Body of pancreas (tissue), 4 donors: Measurements from ENCODE around the gene HTR3B. TPM values are rescaled to one million over a fixed set of nuclear protein-coding genes. Genes with fewer than 3 reads are reported as not detected.
"Not testable (repeated sequence)": the region's sequence is repeated elsewhere in the genome, so short reads cannot be mapped to it uniquely, and the experiment has no call there.

Source experiments
- ATAC-seq: fragments of 150-250 bp; one replicate; pipeline ENCODE4 v1.9.1; 2016
- DNase-seq, 4 donors: peaks; one replicate each; pipeline ENCODE4 v3.0.0-alpha.2; 2019
- H3K27ac ChIP-seq, 4 donors: fragments of 200-600 bp; sonication (generic); 1 replicate in 3 of 4; 2 replicates in 1 of 4; pipeline versions ENCODE4 v1.5.1 to v1.6.1; 2016 to 2019; ENCODE audit warnings: mild to moderate bottlenecking in 1 of 4, mixed read lengths in 1 of 4, moderate library complexity in 1 of 4
- H3K27me3 ChIP-seq, 2 donors: fragments of 200-600 bp; sonication (generic); one replicate each; pipeline ENCODE4 v1.6.0; 2016; ENCODE audit warnings: mild to moderate bottlenecking in 1 of 2
- H3K36me3 ChIP-seq, 2 donors: fragments of 200-600 bp; sonication (generic); replicated peaks in 1 of 2; 2 replicates each; pipeline ENCODE4 v1.5.1; 2016; ENCODE audit warnings: low read depth in 2 of 2; ENCODE audit not compliant: insufficient read depth in 1 of 2
- H3K4me1 ChIP-seq: fragments of 200-600 bp; sonication (generic); one replicate; pipeline ENCODE4 v1.6.0; 2016
- H3K4me3 ChIP-seq, 2 donors: fragments of 200-600 bp; sonication (generic); 1 replicate in 1 of 2; 2 replicates in 1 of 2; pipeline ENCODE4 v1.5.1; 2016 to 2019
- H3K9me3 ChIP-seq, 3 donors: fragments of 200-600 bp; sonication (generic); 1 replicate in 2 of 3; 2 replicates in 1 of 3; pipeline ENCODE4 v1.5.1; 2016
- POLR2A ChIP-seq, 3 donors: fragments of 450-650 bp; IDR thresholded peaks; one replicate each; pipeline ENCODE4 v1.6.1; 2016; ENCODE audit warnings: antibody characterized with exemption in 3 of 3, mild to moderate bottlenecking in 2 of 3
- WGBS, 2 donors: methylation state at CpG; one replicate each; pipeline ENCODE4 v1.1.5; 2017; 5-methylcytosine and 5-hydroxymethylcytosine counted together
- intact Hi-C: fragments of 100-400 bp; cut with DNase I; formaldehyde crosslinking; loops from one replicate; pipeline ENCODE4 v1.15.1; 2023
- total RNA-seq, 2 donors: library from RNA; depleted of rRNA; stranded (reverse); fragments of >200 nt; gene quantifications; one replicate each; pipeline ENCODE4 v1.1.0, GENCODE V29; 2016
- TF ChIP-seq, protein P1 (sequence below), 7 experiments: fragments of 450-650 bp in 4 of 7; fragments of 200-600 bp in 3 of 7; sonication (generic) in 3 of 7; IDR thresholded peaks; one replicate each; pipeline ENCODE4 v1.5.1; 2016 to 2019; ENCODE audit warnings: antibody characterized with exemption in 7 of 7

HTR3B gene
- total RNA-seq, 2 donors from 2014 or later, result not detected

DNA sequence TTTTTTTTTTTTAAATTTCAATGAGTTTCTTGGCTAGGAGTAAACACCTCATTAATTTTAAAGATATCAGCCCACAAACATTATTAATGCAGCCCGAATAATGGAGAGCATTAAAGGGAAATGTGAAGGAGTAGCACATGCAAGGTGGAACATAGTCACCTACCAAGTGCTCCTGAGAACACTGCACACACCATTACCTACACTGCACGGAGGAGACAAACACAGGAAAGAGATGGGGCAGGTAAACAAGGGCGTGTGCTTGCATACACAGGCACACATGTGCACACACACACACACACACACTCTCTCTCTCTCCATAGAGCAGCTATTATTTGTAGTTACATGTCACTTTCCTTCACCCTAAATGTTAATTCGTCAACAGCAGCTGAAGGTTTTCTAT, 30.2 kb downstream of the HTR3B start:
- H3K36me3 ChIP-seq, result no peaks in the 10 kb centered on the region
- 49 to 61% methylated on average over 4 of the region's 4 CpGs for WGBS, 2 donors
- no peak overlapping the region for H3K27ac ChIP-seq
- no peak for DNase-seq
- TF ChIP-seq POLR2A (IDR thresholded peaks at IDR 0.05), result no peak
- TF ChIP-seq, protein P1, sequence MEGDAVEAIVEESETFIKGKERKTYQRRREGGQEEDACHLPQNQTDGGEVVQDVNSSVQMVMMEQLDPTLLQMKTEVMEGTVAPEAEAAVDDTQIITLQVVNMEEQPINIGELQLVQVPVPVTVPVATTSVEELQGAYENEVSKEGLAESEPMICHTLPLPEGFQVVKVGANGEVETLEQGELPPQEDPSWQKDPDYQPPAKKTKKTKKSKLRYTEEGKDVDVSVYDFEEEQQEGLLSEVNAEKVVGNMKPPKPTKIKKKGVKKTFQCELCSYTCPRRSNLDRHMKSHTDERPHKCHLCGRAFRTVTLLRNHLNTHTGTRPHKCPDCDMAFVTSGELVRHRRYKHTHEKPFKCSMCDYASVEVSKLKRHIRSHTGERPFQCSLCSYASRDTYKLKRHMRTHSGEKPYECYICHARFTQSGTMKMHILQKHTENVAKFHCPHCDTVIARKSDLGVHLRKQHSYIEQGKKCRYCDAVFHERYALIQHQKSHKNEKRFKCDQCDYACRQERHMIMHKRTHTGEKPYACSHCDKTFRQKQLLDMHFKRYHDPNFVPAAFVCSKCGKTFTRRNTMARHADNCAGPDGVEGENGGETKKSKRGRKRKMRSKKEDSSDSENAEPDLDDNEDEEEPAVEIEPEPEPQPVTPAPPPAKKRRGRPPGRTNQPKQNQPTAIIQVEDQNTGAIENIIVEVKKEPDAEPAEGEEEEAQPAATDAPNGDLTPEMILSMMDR (IDR thresholded peaks at IDR 0.05), result no peak
- no peak overlapping the region for H3K4me3 ChIP-seq
- H3K4me1 ChIP-seq, result no peaks in the 10 kb centered on the region
- H3K9me3 ChIP-seq, result no peaks in the 10 kb centered on the region
- H3K27me3 ChIP-seq, result no peaks in the 10 kb centered on the region
- ATAC-seq, result no peak
- intact Hi-C loops, result no loop called here

DNA sequence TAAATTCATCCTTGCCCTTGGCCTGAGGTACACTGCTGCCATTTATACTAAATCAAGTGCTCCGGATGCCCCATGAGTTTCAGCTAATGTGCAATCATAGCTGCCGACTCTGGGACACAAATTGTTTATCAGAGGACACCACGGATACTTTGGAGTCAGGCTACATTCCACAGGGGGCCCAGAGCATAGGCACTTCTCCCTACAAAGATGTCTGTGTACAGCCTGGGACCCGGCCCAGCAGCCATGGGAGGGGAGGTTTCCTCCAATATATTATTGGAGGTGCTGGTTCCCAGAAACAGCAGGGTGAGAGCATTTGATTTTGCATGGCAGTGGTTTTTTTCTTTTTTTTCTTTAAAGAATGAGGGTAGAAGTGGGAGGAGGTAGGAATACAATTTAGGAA, 31.3 kb downstream of the HTR3B start:
- H3K4me3 ChIP-seq, result no peak overlapping the region
- no peaks in the 10 kb centered on the region for H3K27me3 ChIP-seq
- no peak for TF ChIP-seq POLR2A (IDR thresholded peaks at IDR 0.05)
- TF ChIP-seq, protein P1 (IDR thresholded peaks at IDR 0.05), result no peak
- H3K4me1 ChIP-seq, result no peaks in the 10 kb centered on the region
- intact Hi-C loops, result no loop called here
- ATAC-seq, result no peak
- no peak for DNase-seq
- no peaks in the 10 kb centered on the region for H3K36me3 ChIP-seq
- no peak overlapping the region for H3K27ac ChIP-seq
- 49 to 52% methylated on average over 4 of the region's 4 CpGs for WGBS, 2 donors
- no peaks in the 10 kb centered on the region for H3K9me3 ChIP-seq

DNA sequence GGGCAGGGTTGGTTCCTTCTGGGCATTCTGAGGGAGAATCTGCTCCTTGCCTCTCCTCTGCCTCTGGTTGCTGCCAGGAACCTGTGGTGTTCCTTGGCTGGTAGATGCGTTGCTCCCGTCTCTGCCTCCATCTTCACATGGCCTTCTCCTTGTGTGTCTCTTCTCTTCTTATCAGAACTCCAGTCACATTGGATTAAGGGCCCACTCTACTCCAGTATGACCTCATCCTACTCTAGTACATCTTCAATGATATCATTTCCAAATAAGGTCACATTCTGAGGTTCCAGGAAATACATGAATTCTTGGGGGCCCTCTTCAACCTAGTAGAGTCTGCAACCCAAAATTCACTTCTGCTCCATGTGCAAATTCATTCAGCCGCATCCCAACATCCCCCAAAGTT, 33.3 kb downstream of the HTR3B start:
- Histone ChIP-seq H3K4me3 (no peak overlapping the region), H3K4me1 (no peaks in the 10 kb centered on the region), H3K27ac (no peak overlapping the region), H3K9me3 (no peaks in the 10 kb centered on the region), H3K36me3 (no peaks in the 10 kb centered on the region), H3K27me3 (no peaks in the 10 kb centered on the region)
- TF ChIP-seq, protein P1 (IDR thresholded peaks at IDR 0.05), result no peak
- TF ChIP-seq POLR2A (IDR thresholded peaks at IDR 0.05), result no peak
- intact Hi-C loops, result no loop called here
- DNase-seq (no peak), ATAC-seq (no peak)
- 72 to 73% methylated on average over 3 of the region's 3 CpGs for WGBS, 2 donors

DNA sequence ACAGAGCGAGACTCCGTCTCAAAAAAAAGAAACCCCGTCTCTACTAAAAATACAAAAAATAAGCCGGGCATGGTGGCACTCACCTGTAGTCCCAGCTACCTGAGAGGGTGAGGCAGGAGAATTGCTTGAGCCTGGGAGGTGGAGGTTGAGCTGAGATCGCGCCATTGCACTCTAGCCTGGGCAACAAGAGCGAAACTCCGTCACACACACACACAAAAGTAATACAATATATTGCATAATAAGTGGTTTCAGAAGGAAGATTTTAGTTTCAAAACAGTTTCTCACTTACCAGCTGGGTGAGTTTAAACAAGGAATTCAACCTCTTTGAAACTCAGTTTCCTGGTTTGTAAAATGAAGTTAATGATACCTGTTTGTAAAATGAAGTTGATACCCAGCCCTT, 37.7 kb downstream of the HTR3B start:
- Histone ChIP-seq H3K9me3 (no peaks in the 10 kb centered on the region), H3K4me3 (no peak overlapping the region)
- 89 to 95% methylated on average over 8 of the region's 8 CpGs for WGBS, 2 donors

DNA sequence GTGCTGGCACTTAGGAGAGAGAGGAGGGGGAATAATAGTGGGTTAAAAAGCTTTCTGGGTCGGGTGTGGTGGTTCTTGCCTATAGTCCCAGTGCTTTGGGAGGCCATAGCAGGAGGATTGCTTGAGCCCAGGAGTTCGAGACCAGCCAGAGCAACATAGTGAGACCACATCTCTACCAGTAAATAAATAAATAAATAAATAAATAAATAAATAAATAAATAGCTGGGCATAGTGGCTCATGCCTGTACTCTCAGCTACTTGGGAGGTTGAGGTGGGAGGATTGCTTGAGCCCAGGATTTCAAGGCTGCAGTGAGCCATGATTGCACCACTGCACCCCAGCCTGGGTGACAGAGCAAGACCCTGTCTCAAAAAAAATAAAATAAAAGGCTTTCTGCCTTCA, 41.6 kb downstream of the HTR3B start:
- H3K4me3 ChIP-seq, H3K27ac ChIP-seq, H3K4me1 ChIP-seq, H3K36me3 ChIP-seq, H3K9me3 ChIP-seq, ATAC-seq, H3K27me3 ChIP-seq, intact Hi-C loops, DNase-seq: not testable (repeated sequence)
- 50 to 63% methylated on average over 2 of the region's 2 CpGs for WGBS, 2 donors

More for the DNA sequence above, 37.7 kb downstream of the HTR3B start:
- no peak overlapping the region for H3K27ac ChIP-seq
- no peaks in the 10 kb centered on the region for H3K27me3 ChIP-seq
- no peaks in the 10 kb centered on the region for H3K36me3 ChIP-seq
- TF ChIP-seq, protein P1 (IDR thresholded peaks at IDR 0.05), result no peak
- TF ChIP-seq POLR2A (IDR thresholded peaks at IDR 0.05), result no peak
- H3K4me1 ChIP-seq, result no peaks in the 10 kb centered on the region
- intact Hi-C loops, result no loop called here
- DNase-seq (no peak), ATAC-seq (no peak)
